Breast epithelium (tissue), 3 donors: ENCODE data around the gene PSD2.

Experiments
- POLR2A ChIP-seq: fragments of 450-650 bp; IDR thresholded peaks from one replicate; pipeline ENCODE4 v1.6.1; 2016; ENCODE audit warnings: antibody characterized with exemption, mild to moderate bottlenecking, moderate library complexity
- TF ChIP-seq, protein P1 (sequence below), 3 donors: fragments of 450-650 bp; IDR thresholded peaks; one replicate each; pipeline ENCODE4 v1.5.1; 2016 to 2017; ENCODE audit warnings: antibody characterized with exemption in 3 of 3, mild to moderate bottlenecking in 3 of 3, moderate library complexity in 3 of 3

- TF ChIP-seq, protein P1, sequence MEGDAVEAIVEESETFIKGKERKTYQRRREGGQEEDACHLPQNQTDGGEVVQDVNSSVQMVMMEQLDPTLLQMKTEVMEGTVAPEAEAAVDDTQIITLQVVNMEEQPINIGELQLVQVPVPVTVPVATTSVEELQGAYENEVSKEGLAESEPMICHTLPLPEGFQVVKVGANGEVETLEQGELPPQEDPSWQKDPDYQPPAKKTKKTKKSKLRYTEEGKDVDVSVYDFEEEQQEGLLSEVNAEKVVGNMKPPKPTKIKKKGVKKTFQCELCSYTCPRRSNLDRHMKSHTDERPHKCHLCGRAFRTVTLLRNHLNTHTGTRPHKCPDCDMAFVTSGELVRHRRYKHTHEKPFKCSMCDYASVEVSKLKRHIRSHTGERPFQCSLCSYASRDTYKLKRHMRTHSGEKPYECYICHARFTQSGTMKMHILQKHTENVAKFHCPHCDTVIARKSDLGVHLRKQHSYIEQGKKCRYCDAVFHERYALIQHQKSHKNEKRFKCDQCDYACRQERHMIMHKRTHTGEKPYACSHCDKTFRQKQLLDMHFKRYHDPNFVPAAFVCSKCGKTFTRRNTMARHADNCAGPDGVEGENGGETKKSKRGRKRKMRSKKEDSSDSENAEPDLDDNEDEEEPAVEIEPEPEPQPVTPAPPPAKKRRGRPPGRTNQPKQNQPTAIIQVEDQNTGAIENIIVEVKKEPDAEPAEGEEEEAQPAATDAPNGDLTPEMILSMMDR (IDR thresholded peaks at IDR 0.05) = no peak
- TF ChIP-seq POLR2A = no peak
Observed at GRCh38 chr5:139812836-139813805, 17.5 kb downstream of the PSD2 start.
